Measurements from ENCODE around the gene UBE2V1.
A peak's percentile ranks its signal among the peaks of the same experiment; 100 is the strongest.

The UBE2V1 gene

GRCh38 chr20:50056408-50056926, 56.5 kb downstream of the UBE2V1 start:
- H3K36me3 ChIP-seq (ENCODE audit: control insufficient read depth, insufficient read depth, low read length): no peaks in the 10 kb centered on the region

GRCh38 chr20:50055524-50056083, 57.3 kb downstream of the UBE2V1 start:
- Histone ChIP-seq H2AFZ (no peak overlapping the region), H3K36me3 (ENCODE audit: control insufficient read depth, insufficient read depth, low read length) (no peaks in the 10 kb centered on the region), H3K79me2 (no peaks in the 10 kb centered on the region), H3K4me3 (ENCODE audit: low read depth, low read length) (no peak overlapping the region), H3K27ac (no peak overlapping the region), H3K27me3 (ENCODE audit: control insufficient read depth, insufficient read depth, low read length) (no peaks in the 10 kb centered on the region), H3K9me3 (ENCODE audit: control insufficient read depth, low read length) (no peaks in the 10 kb centered on the region), H3K9ac (no peak overlapping the region), H3K4me2 (ENCODE audit: low read length) (no peak overlapping the region), H3K4me1 (no peaks in the 10 kb centered on the region)
- TF ChIP-seq CTCF (IDR thresholded peaks at IDR 0.05): no peak

More at GRCh38 chr20:50056408-50056926, 56.5 kb downstream of the UBE2V1 start:
- Histone ChIP-seq H3K4me3 (ENCODE audit: low read depth, low read length) (no peak overlapping the region), H3K27me3 (ENCODE audit: control insufficient read depth, insufficient read depth, low read length) (no peaks in the 10 kb centered on the region), H3K9me3 (ENCODE audit: control insufficient read depth, low read length) (no peaks in the 10 kb centered on the region), H3K27ac (no peak overlapping the region), H3K4me1 (no peaks in the 10 kb centered on the region), H3K4me2 (ENCODE audit: low read length) (no peak overlapping the region), H3K79me2 (no peaks in the 10 kb centered on the region), H3K9ac (no peak overlapping the region), H2AFZ (no peak overlapping the region)
- no peak for TF ChIP-seq CTCF (IDR thresholded peaks at IDR 0.05)

- Histone ChIP-seq H3K9me3 (ENCODE audit: control insufficient read depth, low read length) (no peaks in the 10 kb centered on the region), H3K36me3 (ENCODE audit: control insufficient read depth, insufficient read depth, low read length) (no peaks in the 10 kb centered on the region), H3K4me1 (no peaks in the 10 kb centered on the region), H3K27ac (no peak overlapping the region), H3K79me2 (no peaks in the 10 kb centered on the region), H3K27me3 (ENCODE audit: control insufficient read depth, insufficient read depth, low read length) (no peaks in the 10 kb centered on the region), H3K4me2 (ENCODE audit: low read length) (no peak overlapping the region), H2AFZ (peak overlapping the region; percentile 42), H3K4me3 (ENCODE audit: low read depth, low read length) (no peak overlapping the region), H3K9ac (no peak overlapping the region)
- no peak for TF ChIP-seq CTCF (IDR thresholded peaks at IDR 0.05)
Measured at GRCh38 chr20:50054626-50055511, 58.1 kb downstream of the UBE2V1 start.

- Histone ChIP-seq H3K4me2 (ENCODE audit: low read length) (no peak overlapping the region), H3K9me3 (ENCODE audit: control insufficient read depth, low read length) (no peaks in the 10 kb centered on the region), H3K4me3 (ENCODE audit: low read depth, low read length) (no peak overlapping the region), H2AFZ (no peak overlapping the region), H3K36me3 (ENCODE audit: control insufficient read depth, insufficient read depth, low read length) (no peaks in the 10 kb centered on the region), H3K9ac (no peak overlapping the region), H3K4me1 (no peaks in the 10 kb centered on the region), H3K27me3 (ENCODE audit: control insufficient read depth, insufficient read depth, low read length) (no peaks in the 10 kb centered on the region), H3K79me2 (no peaks in the 10 kb centered on the region), H3K27ac (no peak overlapping the region)
- no peak for TF ChIP-seq CTCF (IDR thresholded peaks at IDR 0.05)
Measured at GRCh38 chr20:50054231-50054547, 58.8 kb downstream of the UBE2V1 start.
